K562 (cell line): ENCODE measurements around the gene IQCC. TPM values are rescaled to one million over a fixed set of nuclear protein-coding genes. Genes with fewer than 3 reads are reported as not detected.

ENCODE experiments used
- CBX2 ChIP-seq: fragments of 200-600 bp; sonication (generic); IDR thresholded peaks from one replicate; pipeline ENCODE4 v1.6.1; 2012; ENCODE audit warnings: mild to moderate bottlenecking, low read length, inconsistent platforms; ENCODE audit not compliant: insufficient read depth, poor library complexity, severe bottlenecking
- EGR1 ChIP-seq: fragments of 450-650 bp; conservative IDR thresholded peaks from 2 replicates; pipeline ENCODE4 v1.6.1; 2017; ENCODE audit warnings: mild to moderate bottlenecking
- ETS2 ChIP-seq: IDR thresholded peaks from 2 replicates; pipeline ENCODE4 v1.6.1; 2016; ENCODE audit warnings: borderline replicate concordance, missing genetic modification characterization, mild to moderate bottlenecking, moderate library complexity, missing compliant biosample characterization; ENCODE audit not compliant: poor library complexity, severe bottlenecking
- HDGF ChIP-seq: fragments of 450-650 bp; IDR thresholded peaks from 2 replicates; pipeline ENCODE4 v1.6.1; 2016
- MCM2 ChIP-seq: fragments of 450-650 bp; IDR thresholded peaks from 2 replicates; pipeline ENCODE4 v1.6.1; 2017; ENCODE audit warnings: low read depth, mild to moderate bottlenecking
- MTA1 ChIP-seq: fragments of 450-650 bp; IDR thresholded peaks from 2 replicates; pipeline ENCODE4 v1.6.1; 2017; ENCODE audit warnings: borderline replicate concordance
- POLR2AphosphoS2 ChIP-seq: IDR thresholded peaks from 2 replicates; pipeline ENCODE4 v1.6.1; 2012; ENCODE audit warnings: low read length, improper control_type of control experiment
- RAD21 ChIP-seq, 2 experiments: fragments of 250-450 bp in 1 of 2; fragments of 450-650 bp in 1 of 2; sonication (Bioruptor Pico) in 1 of 2; formaldehyde crosslinking in 1 of 2; IDR thresholded peaks in 1 of 2; conservative IDR thresholded peaks in 1 of 2; 2 replicates each; pipeline versions ENCODE4 v1.4.0 to v1.8.0; 2020 to 2022; ENCODE audit warnings: mild to moderate bottlenecking in 2 of 2, moderate library complexity in 1 of 2
- YY1 ChIP-seq, 3 experiments: IDR thresholded peaks; 2 replicates each; pipeline ENCODE4 v1.6.1; 2011; ENCODE audit warnings: low read length in 2 of 3, mild to moderate bottlenecking in 2 of 3, moderate library complexity in 2 of 3, borderline replicate concordance in 1 of 3, control low read depth in 1 of 3, low read depth in 1 of 3; ENCODE audit not compliant: insufficient read depth in 3 of 3, insufficient replicate concordance in 2 of 3, control insufficient read depth in 1 of 3, insufficient read length in 1 of 3; ENCODE audit errors: extremely low read depth in 1 of 3
- ZNF274 ChIP-seq: IDR thresholded peaks from 2 replicates; pipeline ENCODE4 v1.6.1; 2011; ENCODE audit warnings: low read depth, mild to moderate bottlenecking, low read length, moderate library complexity, borderline replicate concordance
- ZNF311 ChIP-seq: fragments of 250-450 bp; sonication (Bioruptor Pico); IDR thresholded peaks from 2 replicates; pipeline ENCODE4 v1.4.0; 2020; ENCODE audit warnings: mild to moderate bottlenecking, moderate library complexity
- ZNF707 ChIP-seq: fragments of 250-450 bp; sonication (Bioruptor Pico); conservative IDR thresholded peaks from 2 replicates; pipeline ENCODE4 v1.8.0; 2022; ENCODE audit warnings: inconsistent platforms, mild to moderate bottlenecking, moderate library complexity
- polyA plus RNA-seq, 8 experiments: library from polyadenylated mRNA; depleted of rRNA in 4 of 8; stranded (reverse) in 5 of 8; unstranded in 3 of 8; fragments of >200 nt; fragmentation: Nextera tagmentation in 2 of 8; fragmentation: Illumina TruSeq in 1 of 8; extraction: Ambion mirVana in 2 of 8; extraction: Trizol in 1 of 8; gene quantifications; 2 replicates each; pipeline versions ENCODE4 v1.2.1 to v1.2.3, GENCODE V29; 2011 to 2014; ENCODE audit warnings: inconsistent platforms in 1 of 8, missing spikeins in 1 of 8
- total RNA-seq, 7 experiments: library from RNA; depleted of rRNA in 6 of 7; stranded (reverse); fragments of >200 nt in 6 of 7; fragmentation: Illumina TruSeq in 2 of 7; extraction: Trizol in 2 of 7; gene quantifications; 2 replicates each; pipeline versions ENCODE4 v1.2.1 to v1.2.3, GENCODE V29; 2011 to 2021; ENCODE audit warnings: low replicate concordance in 1 of 7
- TF ChIP-seq, protein P1 (sequence below): IDR thresholded peaks from 2 replicates; pipeline ENCODE4 v1.6.1; 2016; ENCODE audit warnings: missing genetic modification characterization, missing compliant biosample characterization
- TF ChIP-seq, protein P2 (sequence below), 2 experiments: fragments of 450-650 bp; formaldehyde crosslinking in 1 of 2; IDR thresholded peaks; 2 replicates each; pipeline versions ENCODE4 v1.4.0 to v1.6.1; 2014 to 2020; ENCODE audit warnings: mild to moderate bottlenecking in 2 of 2, borderline replicate concordance in 1 of 2, low read depth in 1 of 2
- TF ChIP-seq, protein P3 (sequence below): sonication (generic); formaldehyde crosslinking; IDR thresholded peaks from 2 replicates; pipeline ENCODE4 v1.8.1; 2023; ENCODE audit warnings: mild to moderate bottlenecking, missing genetic modification reagents

Gene IQCC
- total and polyA plus RNA-seq, 9 of the 15 experiments (the other 6 are each of a cell fraction or from before 2014, with no cell fraction given): 8.1 to 16.5 (median 10.7) TPM

- TF ChIP-seq YY1 (IDR thresholded peaks at IDR 0.05; ENCODE audit: borderline replicate concordance in 1 of 3, control insufficient read depth in 1 of 3, extremely low read depth in 1 of 3, insufficient read depth in 3 of 3, insufficient read length in 1 of 3, insufficient replicate concordance in 2 of 3, low read depth in 1 of 3, low read length in 2 of 3) (no peak), MCM2 (no peak), ZNF274 (no peak), POLR2AphosphoS2 (no peak), ZNF311 (no peak), EGR1 (no peak), MTA1 (peak; percentile 52; the same call in 1 of the 2 replicates), ZNF707 (CRISPR knock-in tag) (no peak), RAD21 (CRISPR knock-in tag; conservative IDR thresholded peaks at IDR 0.05 in 1 of 2, IDR thresholded peaks at IDR 0.05 in 1 of 2) (peak in 1 of 2 experiments; percentile 9; a peak in 1 of 4 replicates), HDGF (peak; percentile 74; the same call in 1 of the 2 replicates), ETS2 (tag) (no peak), CBX2 (no peak)
- TF ChIP-seq, protein P1, sequence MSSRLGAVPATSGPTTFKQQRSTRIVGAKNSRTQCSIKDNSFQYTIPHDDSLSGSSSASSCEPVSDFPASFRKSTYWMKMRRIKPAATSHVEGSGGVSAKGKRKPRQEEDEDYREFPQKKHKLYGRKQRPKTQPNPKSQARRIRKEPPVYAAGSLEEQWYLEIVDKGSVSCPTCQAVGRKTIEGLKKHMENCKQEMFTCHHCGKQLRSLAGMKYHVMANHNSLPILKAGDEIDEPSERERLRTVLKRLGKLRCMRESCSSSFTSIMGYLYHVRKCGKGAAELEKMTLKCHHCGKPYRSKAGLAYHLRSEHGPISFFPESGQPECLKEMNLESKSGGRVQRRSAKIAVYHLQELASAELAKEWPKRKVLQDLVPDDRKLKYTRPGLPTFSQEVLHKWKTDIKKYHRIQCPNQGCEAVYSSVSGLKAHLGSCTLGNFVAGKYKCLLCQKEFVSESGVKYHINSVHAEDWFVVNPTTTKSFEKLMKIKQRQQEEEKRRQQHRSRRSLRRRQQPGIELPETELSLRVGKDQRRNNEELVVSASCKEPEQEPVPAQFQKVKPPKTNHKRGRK (tag): peak; percentile 86
- TF ChIP-seq, protein P2, sequence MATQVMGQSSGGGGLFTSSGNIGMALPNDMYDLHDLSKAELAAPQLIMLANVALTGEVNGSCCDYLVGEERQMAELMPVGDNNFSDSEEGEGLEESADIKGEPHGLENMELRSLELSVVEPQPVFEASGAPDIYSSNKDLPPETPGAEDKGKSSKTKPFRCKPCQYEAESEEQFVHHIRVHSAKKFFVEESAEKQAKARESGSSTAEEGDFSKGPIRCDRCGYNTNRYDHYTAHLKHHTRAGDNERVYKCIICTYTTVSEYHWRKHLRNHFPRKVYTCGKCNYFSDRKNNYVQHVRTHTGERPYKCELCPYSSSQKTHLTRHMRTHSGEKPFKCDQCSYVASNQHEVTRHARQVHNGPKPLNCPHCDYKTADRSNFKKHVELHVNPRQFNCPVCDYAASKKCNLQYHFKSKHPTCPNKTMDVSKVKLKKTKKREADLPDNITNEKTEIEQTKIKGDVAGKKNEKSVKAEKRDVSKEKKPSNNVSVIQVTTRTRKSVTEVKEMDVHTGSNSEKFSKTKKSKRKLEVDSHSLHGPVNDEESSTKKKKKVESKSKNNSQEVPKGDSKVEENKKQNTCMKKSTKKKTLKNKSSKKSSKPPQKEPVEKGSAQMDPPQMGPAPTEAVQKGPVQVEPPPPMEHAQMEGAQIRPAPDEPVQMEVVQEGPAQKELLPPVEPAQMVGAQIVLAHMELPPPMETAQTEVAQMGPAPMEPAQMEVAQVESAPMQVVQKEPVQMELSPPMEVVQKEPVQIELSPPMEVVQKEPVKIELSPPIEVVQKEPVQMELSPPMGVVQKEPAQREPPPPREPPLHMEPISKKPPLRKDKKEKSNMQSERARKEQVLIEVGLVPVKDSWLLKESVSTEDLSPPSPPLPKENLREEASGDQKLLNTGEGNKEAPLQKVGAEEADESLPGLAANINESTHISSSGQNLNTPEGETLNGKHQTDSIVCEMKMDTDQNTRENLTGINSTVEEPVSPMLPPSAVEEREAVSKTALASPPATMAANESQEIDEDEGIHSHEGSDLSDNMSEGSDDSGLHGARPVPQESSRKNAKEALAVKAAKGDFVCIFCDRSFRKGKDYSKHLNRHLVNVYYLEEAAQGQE (IDR thresholded peaks at IDR 0.05; ENCODE audit: borderline replicate concordance): peak; percentile 18; the same call in 1 of the 2 replicates
- TF ChIP-seq, protein P2 (CRISPR knock-in tag; IDR thresholded peaks at IDR 0.05; ENCODE audit: low read depth): no peak
- TF ChIP-seq, protein P3, sequence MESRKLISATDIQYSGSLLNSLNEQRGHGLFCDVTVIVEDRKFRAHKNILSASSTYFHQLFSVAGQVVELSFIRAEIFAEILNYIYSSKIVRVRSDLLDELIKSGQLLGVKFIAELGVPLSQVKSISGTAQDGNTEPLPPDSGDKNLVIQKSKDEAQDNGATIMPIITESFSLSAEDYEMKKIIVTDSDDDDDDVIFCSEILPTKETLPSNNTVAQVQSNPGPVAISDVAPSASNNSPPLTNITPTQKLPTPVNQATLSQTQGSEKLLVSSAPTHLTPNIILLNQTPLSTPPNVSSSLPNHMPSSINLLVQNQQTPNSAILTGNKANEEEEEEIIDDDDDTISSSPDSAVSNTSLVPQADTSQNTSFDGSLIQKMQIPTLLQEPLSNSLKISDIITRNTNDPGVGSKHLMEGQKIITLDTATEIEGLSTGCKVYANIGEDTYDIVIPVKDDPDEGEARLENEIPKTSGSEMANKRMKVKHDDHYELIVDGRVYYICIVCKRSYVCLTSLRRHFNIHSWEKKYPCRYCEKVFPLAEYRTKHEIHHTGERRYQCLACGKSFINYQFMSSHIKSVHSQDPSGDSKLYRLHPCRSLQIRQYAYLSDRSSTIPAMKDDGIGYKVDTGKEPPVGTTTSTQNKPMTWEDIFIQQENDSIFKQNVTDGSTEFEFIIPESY (CRISPR knock-in tag): peak; percentile 52; the same call in 1 of the 2 replicates
Observed at GRCh38 chr1:32242341-32242851, 36.9 kb downstream of the IQCC start (continued).
